ENCODE data around the gene ZBTB11. TPM values are rescaled to one million over a fixed set of nuclear protein-coding genes. Genes with fewer than 3 reads are reported as not detected.

Gene ZBTB11, protein sequence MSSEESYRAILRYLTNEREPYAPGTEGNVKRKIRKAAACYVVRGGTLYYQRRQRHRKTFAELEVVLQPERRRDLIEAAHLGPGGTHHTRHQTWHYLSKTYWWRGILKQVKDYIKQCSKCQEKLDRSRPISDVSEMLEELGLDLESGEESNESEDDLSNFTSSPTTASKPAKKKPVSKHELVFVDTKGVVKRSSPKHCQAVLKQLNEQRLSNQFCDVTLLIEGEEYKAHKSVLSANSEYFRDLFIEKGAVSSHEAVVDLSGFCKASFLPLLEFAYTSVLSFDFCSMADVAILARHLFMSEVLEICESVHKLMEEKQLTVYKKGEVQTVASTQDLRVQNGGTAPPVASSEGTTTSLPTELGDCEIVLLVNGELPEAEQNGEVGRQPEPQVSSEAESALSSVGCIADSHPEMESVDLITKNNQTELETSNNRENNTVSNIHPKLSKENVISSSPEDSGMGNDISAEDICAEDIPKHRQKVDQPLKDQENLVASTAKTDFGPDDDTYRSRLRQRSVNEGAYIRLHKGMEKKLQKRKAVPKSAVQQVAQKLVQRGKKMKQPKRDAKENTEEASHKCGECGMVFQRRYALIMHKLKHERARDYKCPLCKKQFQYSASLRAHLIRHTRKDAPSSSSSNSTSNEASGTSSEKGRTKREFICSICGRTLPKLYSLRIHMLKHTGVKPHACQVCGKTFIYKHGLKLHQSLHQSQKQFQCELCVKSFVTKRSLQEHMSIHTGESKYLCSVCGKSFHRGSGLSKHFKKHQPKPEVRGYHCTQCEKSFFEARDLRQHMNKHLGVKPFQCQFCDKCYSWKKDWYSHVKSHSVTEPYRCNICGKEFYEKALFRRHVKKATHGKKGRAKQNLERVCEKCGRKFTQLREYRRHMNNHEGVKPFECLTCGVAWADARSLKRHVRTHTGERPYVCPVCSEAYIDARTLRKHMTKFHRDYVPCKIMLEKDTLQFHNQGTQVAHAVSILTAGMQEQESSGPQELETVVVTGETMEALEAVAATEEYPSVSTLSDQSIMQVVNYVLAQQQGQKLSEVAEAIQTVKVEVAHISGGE
- 1 to 10 TPM; 5.4 to 8.5 (median 7.9) TPM for total RNA-seq
- long read RNA-seq, full-length matches to known transcripts: 2 of 3 reads
- long read RNA-seq, partial matches to known transcripts: 1 of 3 reads
- long read RNA-seq, other reads (novel, unspliced or antisense): 0 of 3 reads

GRCh38 chr3:101676765-101677435 is at the start of gene ZBTB11:
ZBTB11 (minus strand) TSS chr3:101677132; CDS start chr3:101676914, 218 bp downstream.
- Histone ChIP-seq H3K27ac (peak within 1 kb of the TSS; percentile 86 to 95 (median 94)), H3K27me3 (no peaks in the 10 kb centered on the region), H3K9me3 (no peaks in the 10 kb centered on the region), H3K36me3 (peaks cover 6 to 20% (median 13%) of the 10 kb centered on the region in 4 donors), H3K4me1 (peaks cover 0 to 26% (median 6%) of the 10 kb centered on the region in 4 donors), H3K4me3 (peak within 1 kb of the TSS; percentile 59 to 97 (median 92))
- TF ChIP-seq CTCF (IDR thresholded peaks at IDR 0.05): peak; percentile 30 to 58 (median 54)
- TF ChIP-seq POLR2A (IDR thresholded peaks at IDR 0.05): peak; percentile 73
- under 1% methylated on average over 8 of the region's 57 CpGs for WGBS (ENCODE audit: insufficient coverage, low coverage, low lambda C conversion rate, missing lambda C conversion rate)
- intact Hi-C loops (cut with DNase I): no loop called here
- ATAC-seq (peak; percentile 87 to 88 (median 88)), DNase-seq (peak; percentile 99 to 100 (median 99))

DNA sequence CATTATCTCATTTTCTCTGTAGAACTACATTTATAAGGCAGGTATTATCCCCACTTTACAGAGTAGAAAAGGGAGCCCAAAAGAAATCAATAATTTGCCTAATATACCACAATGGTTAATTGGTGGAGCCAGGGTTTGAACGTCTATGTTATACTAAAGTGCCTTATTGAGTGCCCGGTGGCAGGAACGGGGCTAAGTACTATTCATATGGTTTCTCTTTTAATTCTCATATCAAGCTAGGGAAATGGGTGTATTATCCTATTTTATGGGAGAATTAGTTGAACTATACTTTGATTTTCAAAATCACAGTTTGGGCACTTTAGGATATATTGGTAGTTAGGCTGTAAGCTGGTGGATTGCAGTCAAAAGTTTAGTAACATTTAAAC is 49.0 kb upstream of the ZBTB11 start:
- WGBS (ENCODE audit: insufficient coverage, low coverage, low lambda C conversion rate, missing lambda C conversion rate): 44% methylated on average over 3 of the region's 3 CpGs
- ATAC-seq: no peak
- peaks cover 0 to 9% (median 0%) of the 10 kb centered on the region in 4 donors for H3K4me1 ChIP-seq
- H3K36me3 ChIP-seq: peaks cover 0 to 5% (median 0%) of the 10 kb centered on the region in 4 donors
- no peaks in the 10 kb centered on the region for H3K27me3 ChIP-seq
- no peak for DNase-seq
- H3K4me3 ChIP-seq: peak overlapping the region; percentile 72 to 84 (median 75)
- no peak overlapping the region for H3K27ac ChIP-seq
- intact Hi-C loops (cut with DNase I): no loop called here
- no peak for TF ChIP-seq CTCF (IDR thresholded peaks at IDR 0.05)
- TF ChIP-seq POLR2A (IDR thresholded peaks at IDR 0.05): no peak
- no peaks in the 10 kb centered on the region for H3K9me3 ChIP-seq

GRCh38 chr3:101725194-101725889 is 48.4 kb upstream of the ZBTB11 start:
- peak overlapping the region; percentile 72 to 84 (median 75) for H3K4me3 ChIP-seq
- ATAC-seq (peak; percentile 14 to 33 (median 22)), DNase-seq (peak; percentile 42 to 68 (median 53))
- no peaks in the 10 kb centered on the region for H3K9me3 ChIP-seq
- WGBS (ENCODE audit: insufficient coverage, low coverage, low lambda C conversion rate, missing lambda C conversion rate): 2% methylated on average over 7 of the region's 21 CpGs
- H3K36me3 ChIP-seq: peaks cover 0 to 5% (median 0%) of the 10 kb centered on the region in 4 donors
- no peak for TF ChIP-seq CTCF (IDR thresholded peaks at IDR 0.05)
- no peak for TF ChIP-seq POLR2A (IDR thresholded peaks at IDR 0.05)
- peak overlapping the region; percentile 33 to 51 (median 45) for H3K27ac ChIP-seq
- no peaks in the 10 kb centered on the region for H3K27me3 ChIP-seq
- intact Hi-C loops (cut with DNase I): no loop called here
- H3K4me1 ChIP-seq: peaks cover 0 to 9% (median 0%) of the 10 kb centered on the region in 4 donors
